HG03175 (cell line): Measurements from ENCODE around the gene TSPAN15.
A peak's percentile ranks its signal among the peaks of the same experiment; 100 is the strongest.

Source experiments
- ATAC-seq: cut with Tn5 transposase; IDR thresholded peaks from one replicate; pipeline ENCODE4 v1.9.1; 2021; ENCODE audit warnings: mild to moderate bottlenecking, moderate library complexity; ENCODE audit not compliant: unreplicated experiment

Gene TSPAN15

DNA sequence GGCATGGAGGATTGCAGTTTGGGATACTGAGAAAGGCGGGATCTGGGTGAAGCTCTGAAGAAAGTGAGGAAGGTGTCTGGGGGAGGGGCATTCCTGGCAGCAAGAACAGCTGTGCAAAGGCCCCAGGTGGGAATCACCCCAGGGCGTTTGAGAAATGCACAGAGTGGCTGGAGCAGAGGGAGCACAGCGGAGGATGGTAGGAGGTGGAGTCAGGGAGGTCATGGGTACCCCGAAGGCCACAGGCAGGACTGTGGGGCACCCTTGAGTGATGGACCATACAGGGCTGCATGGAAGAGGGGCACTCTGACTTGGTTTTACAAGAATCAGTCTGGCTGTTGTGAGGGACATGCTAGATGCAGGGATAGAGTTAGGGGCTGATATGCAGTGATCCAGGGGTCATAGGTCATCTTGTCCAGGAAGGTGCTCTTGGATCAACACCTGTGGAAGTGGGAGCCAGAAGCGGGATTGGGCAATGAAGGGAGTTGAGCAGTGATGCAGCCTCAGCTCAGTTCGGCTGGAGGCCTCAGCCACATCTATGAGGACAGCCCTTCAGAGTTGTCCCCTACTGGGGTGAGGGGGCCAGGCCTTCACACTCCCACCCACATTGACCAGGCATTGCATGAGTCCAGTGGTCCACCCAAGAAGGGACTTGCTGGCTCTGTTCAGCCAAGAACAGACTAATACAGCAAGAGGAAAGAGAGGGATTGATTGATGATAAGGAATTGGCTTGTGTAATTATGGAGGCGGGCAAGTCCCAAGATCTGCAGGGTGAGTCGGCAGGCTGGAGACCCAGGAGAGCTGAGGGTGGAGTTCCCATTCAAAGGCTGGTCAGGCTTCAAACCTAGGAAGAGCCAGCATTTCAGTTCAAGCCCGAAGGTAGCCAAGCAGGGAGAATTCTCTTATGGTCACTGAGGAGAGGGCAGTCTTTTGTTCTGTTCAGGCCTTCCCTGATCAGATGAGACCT is 48.7 kb downstream of the TSPAN15 start:
- no peak for ATAC-seq

- no peak for ATAC-seq
Measured at GRCh38 chr10:69500864-69501468, 49.7 kb downstream of the TSPAN15 start.

GRCh38 chr10:69501657-69502056 is 50.4 kb downstream of the TSPAN15 start:
- ATAC-seq = no peak

DNA sequence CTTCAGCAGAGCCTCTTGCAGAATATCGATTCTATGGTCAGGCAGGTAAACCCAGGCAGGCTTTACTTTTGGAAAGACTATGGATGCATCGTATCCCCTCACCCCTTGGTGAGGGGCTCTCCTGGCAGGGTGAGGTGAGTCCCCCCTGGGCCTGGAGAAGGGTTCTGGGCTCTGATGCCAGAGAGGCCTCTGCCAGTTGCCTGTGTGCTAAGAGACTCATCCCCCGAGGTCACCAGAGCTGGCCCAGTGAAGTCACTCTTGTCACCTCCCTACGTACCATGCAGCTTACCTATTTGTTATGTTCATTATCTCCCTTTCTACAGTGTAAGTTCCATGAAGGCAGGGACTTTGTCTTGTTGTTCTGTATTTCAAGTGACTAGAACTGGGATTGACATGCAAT is 51.3 kb downstream of the TSPAN15 start:
- ATAC-seq = no peak

DNA sequence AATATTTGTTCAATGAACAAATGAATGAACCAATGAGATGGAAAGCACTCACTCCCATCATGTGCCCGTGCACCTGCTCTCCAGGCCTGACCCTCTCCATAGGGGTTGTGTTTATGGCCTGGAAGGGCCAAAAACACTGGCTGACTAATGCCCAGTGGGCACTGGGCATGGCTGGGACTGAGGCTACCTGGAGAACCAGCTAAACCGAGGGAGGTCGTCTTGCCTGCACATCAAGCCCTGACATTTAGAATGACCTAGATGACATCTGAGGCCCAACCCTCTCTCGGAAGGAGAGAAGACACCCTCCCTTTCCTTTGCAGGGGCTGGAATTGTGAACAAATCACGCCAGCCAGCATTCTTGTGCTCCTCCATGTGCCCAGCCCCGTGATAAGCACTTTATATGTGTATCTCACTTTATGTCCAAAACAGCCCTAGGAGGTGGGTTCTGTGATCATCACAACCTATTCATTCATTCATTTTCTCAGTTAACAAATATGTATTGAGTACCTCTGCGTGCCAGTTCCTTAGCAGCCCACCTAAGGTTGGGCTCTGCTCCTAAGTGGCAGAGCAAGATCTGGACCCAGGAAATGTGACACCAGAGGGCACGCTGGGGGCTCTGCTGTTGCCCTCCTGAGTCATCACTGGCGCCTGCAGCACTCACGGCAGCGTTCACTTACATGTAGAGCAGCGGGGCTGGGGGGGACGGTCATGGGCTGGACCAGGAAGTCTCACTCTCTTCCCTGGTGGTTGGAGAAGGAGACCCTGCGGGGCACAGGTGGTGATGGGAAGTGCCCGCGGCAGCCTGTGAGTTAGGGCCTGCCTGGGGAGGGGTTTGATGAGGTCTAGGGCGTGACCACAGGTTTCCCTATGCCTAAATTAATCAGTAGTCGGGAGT is 52.0 kb downstream of the TSPAN15 start:
- no peak for ATAC-seq

DNA sequence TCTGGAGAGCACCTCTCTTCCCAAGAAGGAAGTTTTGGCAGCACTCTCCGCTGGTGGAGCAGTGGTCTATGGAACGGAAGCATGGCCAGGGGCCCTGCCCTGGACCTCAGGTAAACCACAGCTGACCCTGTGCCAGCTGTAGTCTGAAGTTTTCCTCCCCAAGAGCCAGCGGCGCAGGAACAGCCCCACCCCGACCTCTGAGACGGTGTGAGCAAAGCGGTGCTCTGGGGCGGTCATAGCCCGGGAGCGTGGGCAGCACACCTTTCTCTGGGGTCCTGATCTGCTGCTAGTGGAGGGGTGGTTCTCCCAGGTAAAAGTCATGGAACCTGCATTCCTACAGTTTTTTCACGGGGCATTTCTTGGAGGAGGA is 52.6 kb downstream of the TSPAN15 start:
- ATAC-seq = no peak

- ATAC-seq = no peak
Measured at GRCh38 chr10:69504576-69505250, 53.4 kb downstream of the TSPAN15 start.

GRCh38 chr10:69505636-69506318 is 54.5 kb downstream of the TSPAN15 start:
- no peak for ATAC-seq

DNA sequence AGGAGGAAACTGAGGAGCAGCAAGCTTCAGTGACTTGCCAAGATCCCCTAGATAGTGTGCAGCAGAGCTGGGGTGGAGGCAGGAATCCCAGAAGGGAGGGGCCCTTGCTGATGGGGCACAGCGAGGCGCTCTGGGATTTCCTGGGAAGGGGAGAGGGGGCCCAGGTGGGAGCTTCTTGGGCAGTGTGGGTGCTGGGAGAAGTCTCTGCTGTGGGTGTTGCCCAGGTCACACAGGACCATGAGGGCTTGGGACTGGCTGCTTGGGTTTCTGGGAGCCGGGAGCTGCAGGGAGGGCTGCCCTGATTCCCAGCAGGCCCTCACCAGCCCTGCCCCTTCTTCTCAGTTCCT is 55.2 kb downstream of the TSPAN15 start:
- ATAC-seq = no peak

DNA sequence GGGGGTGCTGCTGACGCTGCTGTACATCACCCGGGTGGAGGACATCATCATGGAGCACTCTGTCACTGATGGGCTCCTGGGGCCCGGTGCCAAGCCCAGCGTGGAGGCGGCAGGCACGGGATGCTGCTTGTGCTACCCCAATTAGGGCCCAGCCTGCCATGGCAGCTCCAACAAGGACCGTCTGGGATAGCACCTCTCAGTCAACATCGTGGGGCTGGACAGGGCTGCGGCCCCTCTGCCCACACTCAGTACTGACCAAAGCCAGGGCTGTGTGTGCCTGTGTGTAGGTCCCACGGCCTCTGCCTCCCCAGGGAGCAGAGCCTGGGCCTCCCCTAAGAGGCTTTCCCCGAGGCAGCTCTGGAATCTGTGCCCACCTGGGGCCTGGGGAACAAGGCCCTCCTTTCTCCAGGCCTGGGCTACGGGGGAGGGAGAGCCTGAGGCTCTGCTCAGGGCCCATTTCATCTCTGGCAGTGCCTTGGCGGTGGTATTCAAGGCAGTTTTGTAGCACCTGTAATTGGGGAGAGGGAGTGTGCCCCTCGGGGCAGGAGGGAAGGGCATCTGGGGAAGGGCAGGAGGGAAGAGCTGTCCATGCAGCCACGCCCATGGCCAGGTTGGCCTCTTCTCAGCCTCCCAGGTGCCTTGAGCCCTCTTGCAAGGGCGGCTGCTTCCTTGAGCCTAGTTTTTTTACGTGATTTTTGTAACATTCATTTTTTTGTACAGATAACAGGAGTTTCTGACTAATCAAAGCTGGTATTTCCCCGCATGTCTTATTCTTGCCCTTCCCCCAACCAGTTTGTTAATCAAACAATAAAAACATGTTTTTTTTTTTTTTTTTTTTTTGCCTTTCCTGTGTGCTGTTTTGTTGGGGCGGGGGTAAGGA is 55.8 kb downstream of the TSPAN15 start:
- no peak for ATAC-seq

GRCh38 chr10:69508738-69509340 is 57.6 kb downstream of the TSPAN15 start:
- no peak for ATAC-seq

- no peak for ATAC-seq
Measured at GRCh38 chr10:69512901-69513300, 61.6 kb downstream of the TSPAN15 start.

GRCh38 chr10:69513617-69514016 is 62.4 kb downstream of the TSPAN15 start:
- ATAC-seq = no peak

- ATAC-seq = peak; percentile 68
Measured at GRCh38 chr10:69515699-69516259, 64.5 kb downstream of the TSPAN15 start.

- ATAC-seq = no peak
Measured at GRCh38 chr10:69516316-69516715, 65.1 kb downstream of the TSPAN15 start.

DNA sequence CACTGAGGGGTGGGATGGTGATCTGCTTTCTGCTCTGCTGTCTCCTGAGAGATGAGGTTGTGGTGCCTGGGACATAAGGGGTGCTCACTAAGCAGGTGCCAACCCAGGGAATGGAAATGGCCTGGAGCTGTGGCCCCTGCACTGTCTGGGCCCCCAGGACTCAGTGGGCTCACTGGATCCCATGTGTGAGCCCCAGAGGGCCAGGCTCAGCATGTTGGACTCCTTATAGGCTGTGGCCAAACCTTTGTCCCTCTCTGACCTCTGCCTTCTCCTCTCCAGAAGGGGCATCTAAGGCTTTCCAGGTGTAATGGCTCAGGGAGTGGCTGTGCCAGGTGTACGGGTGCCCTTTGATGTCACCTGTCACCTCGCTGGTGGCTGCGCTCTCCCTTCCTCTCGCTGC is 65.5 kb downstream of the TSPAN15 start:
- ATAC-seq = no peak

DNA sequence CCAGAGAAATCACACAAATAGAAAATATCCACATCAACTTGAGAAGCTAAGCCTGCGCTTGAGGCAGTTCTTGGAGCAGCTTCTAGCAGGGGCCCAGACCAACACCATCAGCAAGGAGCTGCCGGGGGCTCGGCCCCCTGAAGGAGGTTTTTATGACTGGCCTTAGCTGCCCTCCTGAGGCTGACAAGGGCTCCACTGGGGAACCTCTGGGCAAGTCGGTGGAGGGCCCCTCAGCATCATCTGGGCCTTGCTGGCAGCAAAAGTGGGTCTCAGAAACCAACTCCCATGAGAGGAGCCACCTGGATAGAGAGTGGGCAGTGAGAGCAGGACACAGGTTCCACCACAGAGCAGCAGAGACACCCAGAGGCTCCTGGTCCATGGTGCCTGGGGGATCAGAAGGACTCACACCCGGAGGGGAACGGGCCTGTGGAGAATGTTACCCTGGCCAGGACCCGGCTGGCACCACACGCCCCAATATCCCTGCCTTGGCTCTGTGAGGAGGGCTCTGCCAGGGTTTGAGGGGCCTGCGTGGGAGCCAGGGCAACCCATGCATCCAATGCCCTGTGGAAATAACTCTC is 66.1 kb downstream of the TSPAN15 start:
- no peak for ATAC-seq

GRCh38 chr10:69527961-69528360 is 76.7 kb downstream of the TSPAN15 start:
- ATAC-seq = no peak
